ENCODE data around the gene ANXA2R.
"Not testable (repeated sequence)": the region's sequence is repeated elsewhere in the genome, so short reads cannot be mapped to it uniquely, and the experiment has no call there.

DNA sequence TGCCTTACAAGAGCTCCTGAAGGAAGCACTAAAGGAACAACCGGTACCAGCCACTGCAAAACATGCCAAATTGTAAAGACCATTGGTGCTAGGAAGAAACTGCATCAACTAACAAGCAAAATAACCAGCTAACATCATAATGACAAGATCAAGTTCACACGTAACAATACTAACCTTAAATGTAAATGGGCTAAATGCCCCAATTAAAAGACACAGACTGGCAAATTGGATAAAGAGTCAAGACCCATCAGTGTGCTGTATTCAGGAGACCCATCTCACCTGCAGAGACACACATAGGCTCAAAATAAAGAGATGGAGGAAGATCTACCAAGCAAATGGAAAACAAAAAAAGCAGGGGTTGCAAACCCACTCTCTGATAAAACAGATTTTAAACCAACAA lies 15.0 kb upstream of the ANXA2R start:
- TF ChIP-seq, protein P1, sequence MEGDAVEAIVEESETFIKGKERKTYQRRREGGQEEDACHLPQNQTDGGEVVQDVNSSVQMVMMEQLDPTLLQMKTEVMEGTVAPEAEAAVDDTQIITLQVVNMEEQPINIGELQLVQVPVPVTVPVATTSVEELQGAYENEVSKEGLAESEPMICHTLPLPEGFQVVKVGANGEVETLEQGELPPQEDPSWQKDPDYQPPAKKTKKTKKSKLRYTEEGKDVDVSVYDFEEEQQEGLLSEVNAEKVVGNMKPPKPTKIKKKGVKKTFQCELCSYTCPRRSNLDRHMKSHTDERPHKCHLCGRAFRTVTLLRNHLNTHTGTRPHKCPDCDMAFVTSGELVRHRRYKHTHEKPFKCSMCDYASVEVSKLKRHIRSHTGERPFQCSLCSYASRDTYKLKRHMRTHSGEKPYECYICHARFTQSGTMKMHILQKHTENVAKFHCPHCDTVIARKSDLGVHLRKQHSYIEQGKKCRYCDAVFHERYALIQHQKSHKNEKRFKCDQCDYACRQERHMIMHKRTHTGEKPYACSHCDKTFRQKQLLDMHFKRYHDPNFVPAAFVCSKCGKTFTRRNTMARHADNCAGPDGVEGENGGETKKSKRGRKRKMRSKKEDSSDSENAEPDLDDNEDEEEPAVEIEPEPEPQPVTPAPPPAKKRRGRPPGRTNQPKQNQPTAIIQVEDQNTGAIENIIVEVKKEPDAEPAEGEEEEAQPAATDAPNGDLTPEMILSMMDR (IDR thresholded peaks at IDR 0.05) = not testable (repeated sequence)
- TF ChIP-seq POLR2A (IDR thresholded peaks at IDR 0.05) = not testable (repeated sequence)
